HCT116 (cell line): ENCODE results near the gene GRB7. TPM values are rescaled to one million over a fixed set of nuclear protein-coding genes. Genes with fewer than 3 reads are reported as not detected.

ENCODE experiments used
- ATAC-seq: fragments of 200-7000 bp; cut with Tn5 transposase; 2 replicates; pipeline ENCODE4 v1.9.1; 2020; ENCODE audit warnings: mild to moderate bottlenecking, moderate library complexity
- BruUV-seq: library from RNA; stranded (reverse); fragments of 400-500 nt; replicated peaks from 2 replicates; lab custom pipeline; 2021; lab: Mats Ljungman, UMichigan
- CTCF ChIA-PET: fragments of 300-600 bp; sonication (Branson Sonifier 250); formaldehyde crosslinking; loops from one replicate; lab custom pipeline; 2021; ENCODE audit warnings: antibody characterized with exemption; lab: Charles Lee
- POLR2A ChIA-PET: fragments of 300-600, 350-600 bp; sonication (Branson Sonifier 250); formaldehyde crosslinking; loops from one replicate; lab custom pipeline; 2021; ENCODE audit warnings: antibody characterized with exemption; lab: Charles Lee
- RAD21 ChIA-PET, 2 experiments: fragments of 300-600 bp; sonication (Branson Sonifier 250); formaldehyde crosslinking; loops; one replicate each; lab custom pipeline; 2023; ENCODE audit warnings: low total read pairs in 2 of 2; ENCODE audit not compliant: uncharacterized antibody in 2 of 2, unreplicated experiment in 2 of 2, low non-redundant PET in 1 of 2; lab: Charles Lee
- DNase-seq: peaks from one replicate; pipeline ENCODE4 v3.0.0-alpha.2; 2010; ENCODE audit warnings: low read depth, low spot score
- H2AFZ ChIP-seq: fragments of 200-600 bp; shearing (Covaris generic), sonication (generic); 2 replicates; pipeline ENCODE4 v1.6.1; 2017; ENCODE audit warnings: low read depth, mixed run types, mixed read lengths, antibody characterized with exemption, low read length; ENCODE audit not compliant: poor library complexity, severe bottlenecking
- H3K27ac ChIP-seq: 2 replicates; pipeline ENCODE4 v1.5.1; 2012; ENCODE audit warnings: low read depth, low read length
- H3K27me3 ChIP-seq: fragments of 200-600 bp; sonication (generic); 2 replicates; pipeline ENCODE4 v1.6.1; 2016; ENCODE audit warnings: mixed run types, low read length, mixed read lengths; ENCODE audit not compliant: insufficient read depth
- H3K36me3 ChIP-seq, 2 experiments: fragments of 200-500 bp in 1 of 2; fragments of 200-600 bp in 1 of 2; sonication (Bioruptor generic) in 1 of 2; sonication (generic) in 1 of 2; 2 replicates each; pipeline versions ENCODE4 v1.5.1 to v1.6.1; 2014 to 2016; ENCODE audit warnings: low read length in 2 of 2, inconsistent platforms in 1 of 2, mixed read lengths in 1 of 2, mixed run types in 1 of 2; ENCODE audit not compliant: insufficient read depth in 2 of 2, control insufficient read depth in 1 of 2
- H3K4me1 ChIP-seq, 2 experiments: fragments of 200-600 bp in 1 of 2; sonication (generic) in 1 of 2; 2 replicates each; pipeline versions ENCODE4 v1.5.1 to v1.6.1; 2012 to 2017; ENCODE audit warnings: low read length in 2 of 2, inconsistent platforms in 1 of 2, mild to moderate bottlenecking in 1 of 2, mixed read lengths in 1 of 2, mixed run types in 1 of 2, moderate library complexity in 1 of 2; ENCODE audit not compliant: insufficient read depth in 2 of 2, control insufficient read depth in 1 of 2
- H3K4me2 ChIP-seq: fragments of 200-600 bp; sonication (generic); 2 replicates; pipeline ENCODE4 v1.6.1; 2017; ENCODE audit warnings: mixed run types, low read length, mixed read lengths
- H3K4me3 ChIP-seq, 2 experiments: fragments of 200-600 bp in 1 of 2; sonication (generic) in 1 of 2; replicated peaks in 1 of 2; 2 replicates each; pipeline ENCODE4 v1.5.1; 2011 to 2016; ENCODE audit warnings: low read length in 2 of 2, control low read depth in 1 of 2, low read depth in 1 of 2, mild to moderate bottlenecking in 1 of 2, mixed read lengths in 1 of 2, mixed run types in 1 of 2
- H3K79me2 ChIP-seq: fragments of 200-600 bp; sonication (generic); 2 replicates; pipeline ENCODE4 v1.6.1; 2017; ENCODE audit warnings: mild to moderate bottlenecking, mixed run types, low read length, moderate library complexity, mixed read lengths; ENCODE audit not compliant: insufficient read depth
- H3K9ac ChIP-seq: fragments of 200-600 bp; sonication (generic); 2 replicates; pipeline ENCODE4 v1.6.1; 2016; ENCODE audit warnings: low read length, mixed read lengths
- H3K9me2 ChIP-seq: fragments of 200-600 bp; sonication (generic), shearing (Covaris generic); 2 replicates; pipeline ENCODE4 v1.6.1; 2017; ENCODE audit warnings: mixed run types, mild to moderate bottlenecking, moderate library complexity; ENCODE audit not compliant: insufficient read depth
- H3K9me3 ChIP-seq, 2 experiments: fragments of 200-500 bp in 1 of 2; fragments of 200-600 bp in 1 of 2; sonication (Bioruptor generic) in 1 of 2; sonication (generic) in 1 of 2; 2 replicates each; pipeline ENCODE4 v1.6.1; 2014 to 2017; ENCODE audit warnings: low read length in 2 of 2, mixed read lengths in 2 of 2, inconsistent platforms in 1 of 2, low read depth in 1 of 2, mild to moderate bottlenecking in 1 of 2, mixed run types in 1 of 2, moderate library complexity in 1 of 2; ENCODE audit not compliant: control insufficient read depth in 1 of 2, insufficient read depth in 1 of 2
- H4K20me1 ChIP-seq: fragments of 200-600 bp; sonication (generic), shearing (Covaris generic); 2 replicates; pipeline ENCODE4 v1.6.1; 2017; ENCODE audit warnings: mixed run types, mild to moderate bottlenecking, moderate library complexity; ENCODE audit not compliant: insufficient read depth
- EZH2phosphoT487 ChIP-seq: fragments of 200-600 bp; IDR thresholded peaks from 2 replicates; pipeline ENCODE4 v1.6.1; 2018; ENCODE audit warnings: antibody characterized with exemption, borderline replicate concordance
- MAX ChIP-seq: IDR thresholded peaks from 2 replicates; pipeline ENCODE4 v1.6.1; 2012
- POLR2A ChIP-seq: IDR thresholded peaks from 2 replicates; pipeline ENCODE4 v1.7.0; 2011; ENCODE audit warnings: borderline replicate concordance; ENCODE audit not compliant: insufficient read depth, insufficient read length; ENCODE audit errors: extremely low read depth
- RAD21 ChIP-seq: IDR thresholded peaks from 2 replicates; pipeline ENCODE4 v1.6.1; 2012; ENCODE audit warnings: low read depth, mild to moderate bottlenecking
- SIN3A ChIP-seq: IDR thresholded peaks from 2 replicates; pipeline ENCODE4 v1.6.1; 2012; ENCODE audit warnings: low read depth
- YY1 ChIP-seq: IDR thresholded peaks from 2 replicates; pipeline ENCODE4 v1.6.1; 2011; ENCODE audit warnings: low read length, low read depth, moderate library complexity, mild to moderate bottlenecking; ENCODE audit not compliant: insufficient replicate concordance; ENCODE audit errors: extremely low read depth
- ZNF274 ChIP-seq: fragments of 200-500 bp; sonication (Bioruptor generic); IDR thresholded peaks from 2 replicates; pipeline ENCODE4 v1.6.1; 2014; ENCODE audit warnings: mild to moderate bottlenecking, low read depth, low read length, inconsistent platforms
- intact Hi-C: fragments of 100-400 bp; cut with micrococcal nuclease; formaldehyde crosslinking; loops from 2 replicates; pipeline ENCODE4 v1.10.0; 2022
- total RNA-seq: library from RNA; stranded (reverse); gene quantifications from one replicate; pipeline ENCODE4 v1.2.1, GENCODE V29; 2021; ENCODE audit not compliant: unreplicated experiment
- TF ChIP-seq, protein P1 (sequence below): IDR thresholded peaks from 2 replicates; pipeline ENCODE4 v1.6.1; 2012; ENCODE audit warnings: low read depth

The GRB7 gene
- total RNA-seq, 1 experiment from 2014 or later, result 51.9 TPM

GRCh38 chr17:39738983-39739884 is 1.5 kb downstream of the GRB7 start (continued):
- no peak for TF ChIP-seq POLR2A
- TF ChIP-seq MAX, result peak; percentile 83; the same call in 1 of the 2 replicates
- no peak for TF ChIP-seq YY1
- no peak for TF ChIP-seq EZH2phosphoT487
- no peak for TF ChIP-seq RAD21

DNA sequence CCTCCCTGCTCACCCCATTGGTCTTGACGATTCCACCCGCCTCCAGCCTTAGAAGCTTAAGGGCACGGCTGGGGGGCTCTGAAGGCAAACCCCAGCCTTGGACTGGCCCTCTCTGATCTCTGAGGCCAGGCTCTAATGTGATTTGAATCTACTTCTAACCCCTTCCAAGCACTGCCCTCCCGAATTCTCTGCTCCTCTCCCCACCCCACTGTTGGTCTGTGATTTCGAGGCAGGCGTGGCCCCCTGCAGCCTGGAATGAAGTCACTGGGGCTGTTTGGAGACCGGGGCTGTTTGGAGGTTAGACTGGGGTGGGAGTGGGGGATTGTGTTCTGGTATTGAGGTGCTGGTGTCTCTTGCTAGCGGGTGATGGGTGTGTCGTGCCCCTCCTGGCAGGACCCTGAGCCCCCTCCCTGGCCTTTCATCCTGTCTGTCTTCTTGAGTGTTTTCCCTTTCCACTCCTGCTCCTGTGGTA is 2.2 kb downstream of the GRB7 start:
- ChIA-PET RAD21 (no interaction called here), CTCF (interaction anchor here (1.0 to 2.3 kb wide), 4 partner anchors 9 to 118 kb away, joined by 3 to 16 read pairs (median 6); partner anchors contain the start of gene MIEN1), POLR2A (interaction anchor here (0.7 to 1.2 kb wide), 2 partner anchors 9 to 11 kb away, joined by 3 to 5 read pairs; no protein-coding TSS in a partner anchor)
- peaks cover 34 to 59% of the 10 kb centered on the region in 2 experiments for H3K4me1 ChIP-seq
- H3K4me3 ChIP-seq, result peak overlapping the region; percentile 69 to 84
- H3K27ac ChIP-seq, result peak overlapping the region; percentile 84
- no peak overlapping the region for H2AFZ ChIP-seq
- DNase-seq (no peak), ATAC-seq (peak; percentile 8; the same call in 1 of the 2 replicates)
- peak overlapping the region; percentile 77 for H3K9ac ChIP-seq
- BruUV-seq, result no TSS peak
- peaks cover 22% of the 10 kb centered on the region; the same call in 1 of the 2 replicates for H3K79me2 ChIP-seq
- no peaks in the 10 kb centered on the region for H3K9me2 ChIP-seq
- H3K4me2 ChIP-seq, result peak overlapping the region; percentile 100
- H3K36me3 ChIP-seq, result peaks cover 10 to 13% of the 10 kb centered on the region in 2 experiments; a peak in 2 of 4 replicates
- no peaks in the 10 kb centered on the region for H3K9me3 ChIP-seq
- no peaks in the 10 kb centered on the region for H3K27me3 ChIP-seq
- TF ChIP-seq YY1 (no peak), ZNF274 (no peak), SIN3A (0 out of 2 replicates have a peak, but pooled peaks have one; percentile 38), MAX (no peak)
- TF ChIP-seq, protein P1, sequence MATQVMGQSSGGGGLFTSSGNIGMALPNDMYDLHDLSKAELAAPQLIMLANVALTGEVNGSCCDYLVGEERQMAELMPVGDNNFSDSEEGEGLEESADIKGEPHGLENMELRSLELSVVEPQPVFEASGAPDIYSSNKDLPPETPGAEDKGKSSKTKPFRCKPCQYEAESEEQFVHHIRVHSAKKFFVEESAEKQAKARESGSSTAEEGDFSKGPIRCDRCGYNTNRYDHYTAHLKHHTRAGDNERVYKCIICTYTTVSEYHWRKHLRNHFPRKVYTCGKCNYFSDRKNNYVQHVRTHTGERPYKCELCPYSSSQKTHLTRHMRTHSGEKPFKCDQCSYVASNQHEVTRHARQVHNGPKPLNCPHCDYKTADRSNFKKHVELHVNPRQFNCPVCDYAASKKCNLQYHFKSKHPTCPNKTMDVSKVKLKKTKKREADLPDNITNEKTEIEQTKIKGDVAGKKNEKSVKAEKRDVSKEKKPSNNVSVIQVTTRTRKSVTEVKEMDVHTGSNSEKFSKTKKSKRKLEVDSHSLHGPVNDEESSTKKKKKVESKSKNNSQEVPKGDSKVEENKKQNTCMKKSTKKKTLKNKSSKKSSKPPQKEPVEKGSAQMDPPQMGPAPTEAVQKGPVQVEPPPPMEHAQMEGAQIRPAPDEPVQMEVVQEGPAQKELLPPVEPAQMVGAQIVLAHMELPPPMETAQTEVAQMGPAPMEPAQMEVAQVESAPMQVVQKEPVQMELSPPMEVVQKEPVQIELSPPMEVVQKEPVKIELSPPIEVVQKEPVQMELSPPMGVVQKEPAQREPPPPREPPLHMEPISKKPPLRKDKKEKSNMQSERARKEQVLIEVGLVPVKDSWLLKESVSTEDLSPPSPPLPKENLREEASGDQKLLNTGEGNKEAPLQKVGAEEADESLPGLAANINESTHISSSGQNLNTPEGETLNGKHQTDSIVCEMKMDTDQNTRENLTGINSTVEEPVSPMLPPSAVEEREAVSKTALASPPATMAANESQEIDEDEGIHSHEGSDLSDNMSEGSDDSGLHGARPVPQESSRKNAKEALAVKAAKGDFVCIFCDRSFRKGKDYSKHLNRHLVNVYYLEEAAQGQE, result no peak
- intact Hi-C loops, result loop anchor here (5.0 to 10.0 kb wide), 2 partner anchors 118 to 215 kb away; no protein-coding TSS in a partner anchor
- H4K20me1 ChIP-seq, result no peaks in the 10 kb centered on the region
